Brain microvascular endothelial cell (primary cell): Measurements from ENCODE around the gene PHF19.

Source experiments
- DNase-seq: peaks from one replicate; pipeline ENCODE4 v3.0.0-alpha.2; 2020
- H3K27ac ChIP-seq: fragments of 250-450 bp; sonication (Bioruptor Pico); 2 replicates; pipeline ENCODE4 v1.5.1; 2020; ENCODE audit warnings: mild to moderate bottlenecking, moderate library complexity
- H3K27me3 ChIP-seq: fragments of 250-450 bp; sonication (Bioruptor Pico); replicated peaks from 2 replicates; pipeline ENCODE4 v1.5.1; 2020; ENCODE audit warnings: mild to moderate bottlenecking
- H3K36me3 ChIP-seq: fragments of 250-450 bp; sonication (Bioruptor Pico); replicated peaks from 2 replicates; pipeline ENCODE4 v1.5.1; 2020; ENCODE audit warnings: mild to moderate bottlenecking
- H3K4me3 ChIP-seq: 2 replicates; pipeline ENCODE4 v1.5.1; 2011; ENCODE audit warnings: low read depth, mild to moderate bottlenecking, control low read depth, low read length, moderate library complexity
- in situ Hi-C: cut with HindIII; loops from 2 replicates; pipeline ENCODE4 v1.10.0; 2017; ENCODE audit warnings: low sequenced_read_pairs, low pct_ligation_motif_present
- TF ChIP-seq, protein P1 (sequence below): IDR thresholded peaks from 2 replicates; pipeline ENCODE4 v1.5.1; 2011; ENCODE audit warnings: low read depth, mild to moderate bottlenecking, moderate library complexity, low read length, control low read depth, inconsistent platforms; ENCODE audit errors: missing control alignments

Gene PHF19

GRCh38 chr9:120909904-120910303 lies 32.9 kb upstream of the PHF19 start:
- Histone ChIP-seq H3K4me3 (no peak overlapping the region), H3K27ac (no peak overlapping the region), H3K27me3 (no peaks in the 10 kb centered on the region), H3K36me3 (no peaks in the 10 kb centered on the region)
- in situ Hi-C loops = no loop called here
- TF ChIP-seq, protein P1, sequence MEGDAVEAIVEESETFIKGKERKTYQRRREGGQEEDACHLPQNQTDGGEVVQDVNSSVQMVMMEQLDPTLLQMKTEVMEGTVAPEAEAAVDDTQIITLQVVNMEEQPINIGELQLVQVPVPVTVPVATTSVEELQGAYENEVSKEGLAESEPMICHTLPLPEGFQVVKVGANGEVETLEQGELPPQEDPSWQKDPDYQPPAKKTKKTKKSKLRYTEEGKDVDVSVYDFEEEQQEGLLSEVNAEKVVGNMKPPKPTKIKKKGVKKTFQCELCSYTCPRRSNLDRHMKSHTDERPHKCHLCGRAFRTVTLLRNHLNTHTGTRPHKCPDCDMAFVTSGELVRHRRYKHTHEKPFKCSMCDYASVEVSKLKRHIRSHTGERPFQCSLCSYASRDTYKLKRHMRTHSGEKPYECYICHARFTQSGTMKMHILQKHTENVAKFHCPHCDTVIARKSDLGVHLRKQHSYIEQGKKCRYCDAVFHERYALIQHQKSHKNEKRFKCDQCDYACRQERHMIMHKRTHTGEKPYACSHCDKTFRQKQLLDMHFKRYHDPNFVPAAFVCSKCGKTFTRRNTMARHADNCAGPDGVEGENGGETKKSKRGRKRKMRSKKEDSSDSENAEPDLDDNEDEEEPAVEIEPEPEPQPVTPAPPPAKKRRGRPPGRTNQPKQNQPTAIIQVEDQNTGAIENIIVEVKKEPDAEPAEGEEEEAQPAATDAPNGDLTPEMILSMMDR = no peak
- no peak for DNase-seq

DNA sequence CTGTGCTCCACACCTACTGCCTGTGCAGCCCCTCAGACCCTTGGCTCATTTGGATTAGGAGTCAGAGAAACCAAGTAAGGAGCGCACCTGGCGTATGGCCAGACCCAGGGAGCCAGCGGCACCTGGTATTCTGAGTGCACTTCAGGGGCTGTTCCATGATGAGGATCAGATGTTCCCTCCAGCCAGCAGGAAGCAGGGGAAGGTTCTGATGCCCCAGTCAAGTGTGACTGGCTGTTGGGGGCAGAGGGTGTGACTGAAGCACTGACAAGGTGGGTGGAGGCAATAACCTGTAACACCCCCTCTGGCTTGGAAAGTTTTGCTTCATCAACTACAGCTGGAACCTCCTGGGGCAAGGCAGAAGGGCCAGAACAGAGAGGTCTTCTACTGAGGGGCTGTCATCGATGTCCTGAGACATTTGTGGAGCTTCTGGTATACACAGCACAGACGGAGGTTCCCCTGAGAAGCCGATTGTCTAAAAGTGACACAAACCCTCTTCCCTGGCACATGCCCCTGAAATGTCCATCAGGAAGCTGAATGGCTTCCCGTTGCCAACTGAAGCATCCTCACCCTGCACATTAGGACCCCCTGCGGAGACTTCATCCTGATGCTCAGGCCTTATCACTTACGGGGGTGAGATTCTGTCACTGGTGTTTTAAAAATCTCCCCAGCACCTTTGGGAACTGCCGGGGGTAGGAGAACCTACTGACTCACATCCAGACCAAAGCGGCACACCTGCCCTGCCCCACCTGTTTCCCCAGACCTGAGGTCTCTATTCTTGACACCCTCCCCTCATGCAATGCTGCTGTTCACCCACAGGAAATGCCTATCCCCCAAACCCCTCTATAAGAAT lies 28.6 kb upstream of the PHF19 start:
- in situ Hi-C loops = no loop called here
- no peak for DNase-seq
- Histone ChIP-seq H3K27me3 (no peaks in the 10 kb centered on the region), H3K36me3 (no peaks in the 10 kb centered on the region), H3K27ac (no peak overlapping the region), H3K4me3 (no peak overlapping the region)
- TF ChIP-seq, protein P1 = no peak

DNA sequence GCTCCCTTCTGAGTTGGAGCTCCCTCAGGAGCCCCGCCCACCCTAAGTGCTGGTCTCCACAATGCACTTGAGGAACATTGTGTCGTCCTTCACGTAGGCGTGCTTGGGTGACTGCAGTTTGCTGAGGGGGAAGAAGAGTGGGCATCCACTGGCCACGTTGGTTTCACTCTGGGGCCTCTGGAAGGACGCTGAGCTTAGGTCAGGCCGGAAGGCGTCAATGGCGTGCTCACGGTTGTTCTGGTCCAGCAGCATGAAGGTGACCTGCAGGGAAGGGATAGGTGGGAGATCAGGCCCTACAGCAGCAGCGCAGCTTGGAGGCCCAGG lies 28.0 kb upstream of the PHF19 start:
- in situ Hi-C loops = no loop called here
- Histone ChIP-seq H3K36me3 (no peaks in the 10 kb centered on the region), H3K4me3 (no peak overlapping the region), H3K27ac (no peak overlapping the region), H3K27me3 (no peaks in the 10 kb centered on the region)
- TF ChIP-seq, protein P1 = no peak
- DNase-seq = no peak

DNA sequence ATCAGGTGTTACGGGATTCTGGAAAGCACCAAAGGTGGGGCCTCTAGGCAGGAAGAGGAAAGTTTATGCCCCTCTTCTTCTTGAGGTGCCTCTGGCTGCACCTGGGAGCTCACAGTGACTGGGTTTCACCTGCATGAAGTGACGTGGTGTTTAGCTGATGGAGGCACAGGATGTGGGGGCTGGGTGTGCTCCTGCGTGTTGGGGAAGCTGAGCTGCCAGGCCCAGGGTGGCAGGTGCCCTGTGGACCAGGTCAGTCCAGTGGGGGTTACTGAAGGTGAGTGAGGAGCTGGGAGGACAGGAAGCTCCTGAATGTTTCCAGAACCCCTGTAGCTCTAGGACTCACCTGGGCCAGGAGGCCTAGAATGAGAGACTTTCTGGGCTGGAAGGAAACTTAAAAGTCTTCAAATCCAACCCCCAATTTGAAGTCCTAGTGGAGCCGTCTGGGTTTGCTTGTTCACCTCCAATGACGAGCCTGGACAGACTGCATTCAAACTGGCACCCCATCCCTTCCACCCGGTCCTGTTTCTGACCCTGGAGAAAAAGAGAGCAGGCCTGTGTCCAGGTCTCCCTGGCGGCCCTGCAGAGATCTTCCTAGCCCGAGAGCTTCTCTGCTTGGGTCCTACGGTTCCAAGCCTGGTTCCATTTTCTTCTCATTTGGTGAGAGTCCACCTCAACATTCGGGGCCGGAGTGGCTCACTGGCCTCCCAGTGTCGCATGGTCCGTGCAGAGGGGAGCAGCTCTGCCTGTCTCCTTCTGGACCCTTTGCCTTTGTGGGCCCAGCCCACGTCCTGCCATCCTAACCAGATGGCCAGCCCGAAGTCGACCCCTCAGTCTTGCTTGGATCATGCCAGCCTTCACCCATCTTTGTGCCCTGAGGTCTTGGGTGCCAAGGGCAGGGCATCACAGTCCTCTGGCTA lies 27.3 kb upstream of the PHF19 start:
- Histone ChIP-seq H3K4me3 (no peak overlapping the region), H3K27me3 (no peaks in the 10 kb centered on the region), H3K36me3 (no peaks in the 10 kb centered on the region), H3K27ac (no peak overlapping the region)
- in situ Hi-C loops = no loop called here
- TF ChIP-seq, protein P1 = no peak
- no peak for DNase-seq

DNA sequence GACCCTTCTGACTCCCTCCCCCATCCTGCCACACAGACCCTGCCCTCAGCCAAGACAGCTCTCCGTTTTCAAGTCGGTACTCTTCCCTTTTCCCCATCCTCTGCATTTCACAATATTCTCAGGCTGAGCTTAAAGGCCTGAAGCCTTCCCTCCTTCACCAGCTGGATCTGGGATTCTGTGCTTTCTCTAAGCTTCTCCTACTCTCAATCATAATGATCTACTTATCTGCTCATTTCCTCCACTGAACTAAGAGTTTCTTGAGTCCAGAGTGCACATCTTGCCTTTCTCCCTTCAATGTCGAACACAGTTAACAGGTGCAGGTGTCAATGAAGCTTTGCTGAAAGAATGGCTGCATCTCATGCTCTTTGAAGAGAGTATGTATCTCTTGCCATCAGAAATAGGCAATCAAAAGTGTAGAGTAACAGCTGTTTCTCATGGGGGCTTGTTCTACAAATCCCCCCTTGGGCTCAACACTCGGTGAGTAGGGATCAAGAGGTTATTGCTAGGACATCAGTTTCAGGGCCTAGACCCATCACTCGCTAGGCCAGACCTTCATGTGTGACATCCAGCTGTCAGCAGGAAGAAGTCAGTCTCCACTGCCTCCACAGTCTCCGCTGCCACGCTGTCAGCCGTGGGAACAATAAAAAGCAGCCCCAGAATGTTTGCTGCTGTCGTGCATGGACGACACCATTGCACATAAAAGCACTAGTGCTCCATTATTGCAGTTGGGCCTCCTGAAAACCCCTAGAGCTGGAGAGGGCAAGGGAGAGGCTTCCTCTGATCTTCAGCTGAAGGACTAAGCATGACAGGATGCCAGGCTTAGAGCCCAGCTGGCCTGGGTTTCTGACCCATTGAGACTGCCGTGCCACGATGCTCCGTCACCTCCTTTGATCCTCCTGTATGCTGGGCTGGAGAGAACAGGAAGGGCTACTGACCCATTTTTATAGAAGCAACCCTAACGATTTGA lies 25.9 kb upstream of the PHF19 start:
- no peaks in the 10 kb centered on the region for H3K36me3 ChIP-seq
- in situ Hi-C loops = no loop called here
- no peak overlapping the region for H3K27ac ChIP-seq

More for the DNA sequence above, 25.9 kb upstream of the PHF19 start:
- DNase-seq = no peak
- H3K27me3 ChIP-seq = no peaks in the 10 kb centered on the region
- H3K4me3 ChIP-seq = no peak overlapping the region
- TF ChIP-seq, protein P1 = no peak
